ENCODE measurements around the gene PRDM15. TPM values are rescaled to one million over a fixed set of nuclear protein-coding genes. Genes with fewer than 3 reads are reported as not detected.

Gene PRDM15
- total RNA-seq, 1 experiment from 2014 or later: 9.9 TPM

- Histone ChIP-seq H3K79me1 (ENCODE audit: insufficient read depth, low read depth, low read length, poor library complexity, severe bottlenecking) (no peaks in the 10 kb centered on the region), H4K91ac (ENCODE audit: insufficient read length, low read depth, low read length) (no peak overlapping the region), H3K79me2 (ENCODE audit: insufficient read depth, low read length) (0 out of 2 replicates have a peak, but pooled peaks cover 2% of the 10 kb centered on the region), H2AK5ac (ENCODE audit: insufficient read length, low read length) (no peak overlapping the region), H4K20me1 (ENCODE audit: control insufficient read depth, insufficient read depth, insufficient read length) (no peaks in the 10 kb centered on the region), H3K4me2 (ENCODE audit: insufficient read depth, insufficient read length, low read length) (no peak overlapping the region), H3K14ac (ENCODE audit: insufficient read depth, low read length) (no peak overlapping the region), H3K18ac (ENCODE audit: insufficient read length, low read depth, low read length) (no peak overlapping the region), H4K5ac (ENCODE audit: insufficient read length, low read depth, low read length) (no peak overlapping the region), H2BK15ac (ENCODE audit: low read depth, low read length) (no peak overlapping the region), H2BK120ac (ENCODE audit: low read depth, low read length, poor library complexity, severe bottlenecking) (no peak overlapping the region), H4K8ac (replicated peaks; ENCODE audit: insufficient read length, low read depth, low read length) (no peak overlapping the region), H3K9me3 (ENCODE audit: control insufficient read depth, low read depth, low read length) (no peaks in the 10 kb centered on the region), H2AFZ (ENCODE audit: low read length) (no peak overlapping the region), H3K56ac (ENCODE audit: insufficient read length, low read depth, low read length) (no peak overlapping the region), H3K4me1 (ENCODE audit: insufficient read depth, low read length) (no peaks in the 10 kb centered on the region), H3K9ac (ENCODE audit: extremely low read depth, insufficient read length, low read length) (no peak overlapping the region), H2BK20ac (ENCODE audit: low read depth, low read length, poor library complexity, severe bottlenecking) (no peak overlapping the region), H3K4ac (ENCODE audit: low read depth, low read length) (no peak overlapping the region), H3K23me2 (ENCODE audit: insufficient read length, low read depth, low read length, poor library complexity, severe bottlenecking) (no peaks in the 10 kb centered on the region), H3T11ph (ENCODE audit: low read length) (no peak overlapping the region), H3K27ac (ENCODE audit: insufficient read length, low read depth, low read length) (no peak overlapping the region), H3K23ac (ENCODE audit: insufficient read length, low read depth, low read length) (no peak overlapping the region), H2BK5ac (ENCODE audit: insufficient read length, low read length) (no peak overlapping the region), H3K27me3 (ENCODE audit: insufficient read depth, low read length) (no peaks in the 10 kb centered on the region), H2BK12ac (ENCODE audit: insufficient read length, low read depth, low read length) (no peak overlapping the region)
- H3K36me3 Mint-ChIP-seq (ENCODE audit: insufficient read depth in 1 of 3, low read depth in 3 of 3): peaks cover 11 to 52% (median 45%) of the 10 kb centered on the region in 3 experiments
- peaks cover 2 to 7% of the 10 kb centered on the region in 2 experiments; a peak in 4 of 5 replicates for H3K9me3 Mint-ChIP-seq
- no peak for DNase-seq
- no CpG with 5 or more reads among the region's 32 CpGs for WGBS (ENCODE audit: extremely low coverage, insufficient read length, low lambda C conversion rate)
- H3K27ac Mint-ChIP-seq: no peak overlapping the region
- H3K4me3 Mint-ChIP-seq: no peak overlapping the region
- peaks cover 0 to 1% of the 10 kb centered on the region in 2 experiments; a peak in 2 of 4 replicates for H3K4me1 Mint-ChIP-seq
- TF ChIP-seq, protein P1, sequence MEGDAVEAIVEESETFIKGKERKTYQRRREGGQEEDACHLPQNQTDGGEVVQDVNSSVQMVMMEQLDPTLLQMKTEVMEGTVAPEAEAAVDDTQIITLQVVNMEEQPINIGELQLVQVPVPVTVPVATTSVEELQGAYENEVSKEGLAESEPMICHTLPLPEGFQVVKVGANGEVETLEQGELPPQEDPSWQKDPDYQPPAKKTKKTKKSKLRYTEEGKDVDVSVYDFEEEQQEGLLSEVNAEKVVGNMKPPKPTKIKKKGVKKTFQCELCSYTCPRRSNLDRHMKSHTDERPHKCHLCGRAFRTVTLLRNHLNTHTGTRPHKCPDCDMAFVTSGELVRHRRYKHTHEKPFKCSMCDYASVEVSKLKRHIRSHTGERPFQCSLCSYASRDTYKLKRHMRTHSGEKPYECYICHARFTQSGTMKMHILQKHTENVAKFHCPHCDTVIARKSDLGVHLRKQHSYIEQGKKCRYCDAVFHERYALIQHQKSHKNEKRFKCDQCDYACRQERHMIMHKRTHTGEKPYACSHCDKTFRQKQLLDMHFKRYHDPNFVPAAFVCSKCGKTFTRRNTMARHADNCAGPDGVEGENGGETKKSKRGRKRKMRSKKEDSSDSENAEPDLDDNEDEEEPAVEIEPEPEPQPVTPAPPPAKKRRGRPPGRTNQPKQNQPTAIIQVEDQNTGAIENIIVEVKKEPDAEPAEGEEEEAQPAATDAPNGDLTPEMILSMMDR (conservative IDR thresholded peaks at IDR 0.05): no peak
- H3K27me3 Mint-ChIP-seq (ENCODE audit: low read depth): no peaks in the 10 kb centered on the region
Observed at GRCh38 chr21:41801321-41802197, 77.6 kb downstream of the PRDM15 start.

Measured in H9 (cell line).